Muscle of back (tissue), 11 donors: ENCODE results near the gene UNC45B. TPM values are rescaled to one million over a fixed set of nuclear protein-coding genes. Genes with fewer than 3 reads are reported as not detected.
A peak's percentile ranks its signal among the peaks of the same experiment; 100 is the strongest.

Experiments used
- DNase-seq, 3 donors: peaks; one replicate each; pipeline versions ENCODE4 v3.0.0 to v3.0.0-alpha.2; 2013
- polyA plus RNA-seq, 10 donors: library from polyadenylated mRNA; unstranded; fragments of 120-200 nt; gene quantifications; one replicate each; pipeline ENCODE4 v1.2.1, GENCODE V29; 2013; ENCODE audit not compliant: insufficient read length in 10 of 10

Gene UNC45B
- polyA plus RNA-seq, 10 donors, result 106 to 227 (median 184) TPM

- DNase-seq, result no peak
Measured at GRCh38 chr17:35138218-35138617, 9.4 kb upstream of the UNC45B start.

- peak; percentile 72 to 93 (median 86) for DNase-seq
Measured at GRCh38 chr17:35141681-35142466, 5.7 kb upstream of the UNC45B start, which contains the start of gene NLE1. Gene NLE1 (minus strand): TSS chr17:35142303. CDS start chr17:35142275, 28 bp downstream.

- no peak for DNase-seq
Measured at GRCh38 chr17:35142467-35142796, 5.2 kb upstream of the UNC45B start.

- DNase-seq, result no peak
Measured at GRCh38 chr17:35144840-35145239, 2.8 kb upstream of the UNC45B start.

GRCh38 chr17:35146214-35146833 is 1.3 kb upstream of the UNC45B start:
- no peak for DNase-seq

GRCh38 chr17:35148144-35148543 is 527 bp downstream of the UNC45B start:
- DNase-seq, result no peak

- DNase-seq, result no peak
Measured at GRCh38 chr17:35149941-35150340, 2.3 kb downstream of the UNC45B start.

GRCh38 chr17:35151080-35151479 is 3.5 kb downstream of the UNC45B start:
- DNase-seq, result peak in 1 of 3 donors; percentile 34

GRCh38 chr17:35152421-35153140 is 5.0 kb downstream of the UNC45B start:
- no peak for DNase-seq

- DNase-seq, result no peak
Measured at GRCh38 chr17:35154196-35155165, 6.9 kb downstream of the UNC45B start.

GRCh38 chr17:35155246-35155645 is 7.6 kb downstream of the UNC45B start:
- DNase-seq, result no peak

- no peak for DNase-seq
Measured at GRCh38 chr17:35159940-35160339, 12.3 kb downstream of the UNC45B start.

- no peak for DNase-seq
Measured at GRCh38 chr17:35160354-35161201, 13.0 kb downstream of the UNC45B start.

- DNase-seq, result no peak
Measured at GRCh38 chr17:35161281-35161761, 13.7 kb downstream of the UNC45B start.

GRCh38 chr17:35162755-35163154 is 15.1 kb downstream of the UNC45B start:
- no peak for DNase-seq

GRCh38 chr17:35163886-35164285 is 16.3 kb downstream of the UNC45B start:
- DNase-seq, result no peak

GRCh38 chr17:35164716-35165115 is 17.1 kb downstream of the UNC45B start:
- DNase-seq, result no peak

GRCh38 chr17:35166526-35166925 is 18.9 kb downstream of the UNC45B start:
- no peak for DNase-seq

- no peak for DNase-seq
Measured at GRCh38 chr17:35167046-35167445, 19.4 kb downstream of the UNC45B start.

GRCh38 chr17:35167666-35168065 is 20.0 kb downstream of the UNC45B start:
- no peak for DNase-seq
